ENCODE results near the gene STX8.
"Not testable (repeated sequence)": the region's sequence is repeated elsewhere in the genome, so short reads cannot be mapped to it uniquely, and the experiment has no call there.

STX8 gene

GRCh38 chr17:9598661-9599060, 23.0 kb upstream of the STX8 start:
- no peak for ATAC-seq

GRCh38 chr17:9597638-9598037, 22.0 kb upstream of the STX8 start:
- not testable (repeated sequence) for ATAC-seq

More at GRCh38 chr17:9598661-9599060, 23.0 kb upstream of the STX8 start:
- TF ChIP-seq GLIS3 (CRISPR knock-in tag; IDR thresholded peaks at IDR 0.05): no peak
- no peak for TF ChIP-seq POU6F1 (CRISPR knock-in tag; IDR thresholded peaks at IDR 0.05; ENCODE audit: borderline replicate concordance, low read depth)
- no peak for TF ChIP-seq ARNTL (CRISPR knock-in tag; IDR thresholded peaks at IDR 0.05; ENCODE audit: borderline replicate concordance, low read depth)
- no peak for TF ChIP-seq TOX (CRISPR knock-in tag; IDR thresholded peaks at IDR 0.05; ENCODE audit: borderline replicate concordance)
- TF ChIP-seq PATZ1 (CRISPR knock-in tag; IDR thresholded peaks at IDR 0.05; ENCODE audit: borderline replicate concordance): no peak
- TF ChIP-seq ZFP30 (CRISPR knock-in tag; IDR thresholded peaks at IDR 0.05): no peak
- no peak for TF ChIP-seq ZFP3 (CRISPR knock-in tag; IDR thresholded peaks at IDR 0.05)
- TF ChIP-seq ZNF565 (CRISPR knock-in tag; conservative IDR thresholded peaks at IDR 0.05; ENCODE audit: low read depth): no peak
- no peak for TF ChIP-seq ZNF70 (CRISPR knock-in tag; IDR thresholded peaks at IDR 0.05)
- TF ChIP-seq ESRRG (CRISPR knock-in tag; IDR thresholded peaks at IDR 0.05): no peak

- TF ChIP-seq ZC3H10 (CRISPR knock-in tag; IDR thresholded peaks at IDR 0.05) (no peak), ARNTL (CRISPR knock-in tag; IDR thresholded peaks at IDR 0.05; ENCODE audit: borderline replicate concordance, low read depth) (no peak), ZFP3 (CRISPR knock-in tag; IDR thresholded peaks at IDR 0.05) (no peak), TOX (CRISPR knock-in tag; IDR thresholded peaks at IDR 0.05; ENCODE audit: borderline replicate concordance) (no peak)
- ATAC-seq: no peak
These were observed 18.4 kb upstream of the STX8 start for GRCh38 chr17:9594065-9594464.

- no peak for ATAC-seq
These were observed 12.5 kb upstream of the STX8 start for GRCh38 chr17:9587969-9588656.

GRCh38 chr17:9577373-9577709, 1.7 kb upstream of the STX8 start:
- no peak for ATAC-seq
- TF ChIP-seq TOX (CRISPR knock-in tag; IDR thresholded peaks at IDR 0.05; ENCODE audit: borderline replicate concordance) (no peak), ARNTL (CRISPR knock-in tag; IDR thresholded peaks at IDR 0.05; ENCODE audit: borderline replicate concordance, low read depth) (no peak), BACH2 (CRISPR knock-in tag; IDR thresholded peaks at IDR 0.05; ENCODE audit: borderline replicate concordance) (no peak), ESRRG (CRISPR knock-in tag; IDR thresholded peaks at IDR 0.05) (no peak), CSRNP3 (CRISPR knock-in tag; IDR thresholded peaks at IDR 0.05) (no peak), OSR1 (CRISPR knock-in tag; IDR thresholded peaks at IDR 0.05) (no peak), SNAI2 (CRISPR knock-in tag; IDR thresholded peaks at IDR 0.05) (no peak), ZNF565 (CRISPR knock-in tag; conservative IDR thresholded peaks at IDR 0.05; ENCODE audit: low read depth) (no peak), ZNF8 (CRISPR knock-in tag; IDR thresholded peaks at IDR 0.05) (no peak), GLIS3 (CRISPR knock-in tag; IDR thresholded peaks at IDR 0.05) (no peak), CSDC2 (CRISPR knock-in tag; IDR thresholded peaks at IDR 0.05) (no peak), ZFP3 (CRISPR knock-in tag; IDR thresholded peaks at IDR 0.05) (no peak), CREB5 (CRISPR knock-in tag; IDR thresholded peaks at IDR 0.05; ENCODE audit: low read depth) (no peak), TSHZ2 (CRISPR knock-in tag; IDR thresholded peaks at IDR 0.05) (no peak), ZNF70 (CRISPR knock-in tag; IDR thresholded peaks at IDR 0.05) (no peak), TCF4 (CRISPR knock-in tag; IDR thresholded peaks at IDR 0.05; ENCODE audit: borderline replicate concordance) (no peak), ZC3H10 (CRISPR knock-in tag; IDR thresholded peaks at IDR 0.05) (no peak)

More at GRCh38 chr17:9587969-9588656, 12.5 kb upstream of the STX8 start:
- TF ChIP-seq SNAI2 (CRISPR knock-in tag; IDR thresholded peaks at IDR 0.05) (no peak), CSRNP3 (CRISPR knock-in tag; IDR thresholded peaks at IDR 0.05) (no peak)
